B cell (primary cell): ENCODE data around the gene TTC4. TPM values are rescaled to one million over a fixed set of nuclear protein-coding genes. Genes with fewer than 3 reads are reported as not detected.

Source experiments
- ATAC-seq: fragments of 200-7000 bp; cut with Tn5 transposase; one replicate; pipeline ENCODE4 v1.10.0; 2021; ENCODE audit warnings: low read depth, mild to moderate bottlenecking, moderate number of reproducible peaks, moderate library complexity
- CTCF ChIA-PET: fragments of 350-600 bp; sonication (Branson Sonifier 250); formaldehyde crosslinking; loops from one replicate; lab custom pipeline; 2021; ENCODE audit warnings: antibody characterized with exemption, inconsistent platforms; lab: Charles Lee
- POLR2A ChIA-PET: fragments of 350-600 bp; sonication (Branson Sonifier 250); formaldehyde crosslinking; loops from one replicate; lab custom pipeline; 2021; ENCODE audit warnings: antibody characterized with exemption; lab: Charles Lee
- DNase-seq: peaks from one replicate; pipeline ENCODE4 v3.0.0; 2013
- H2AFZ ChIP-seq: 2 replicates; pipeline ENCODE4 v1.6.1; 2012; ENCODE audit warnings: mild to moderate bottlenecking, low read depth, low read length; ENCODE audit not compliant: insufficient read depth, poor library complexity, severe bottlenecking
- H3K27ac ChIP-seq, 2 donors: 1 replicate in 1 of 2; 2 replicates in 1 of 2; pipeline ENCODE4 v1.5.1; 2012 to 2013; ENCODE audit warnings: low read length in 2 of 2, mild to moderate bottlenecking in 2 of 2, moderate library complexity in 1 of 2
- H3K27me3 ChIP-seq, 4 experiments: fragments of 200-600 bp in 1 of 4; sonication (generic) in 1 of 4; replicated peaks in 1 of 4; 1 replicate in 2 of 4; 2 replicates in 2 of 4; pipeline versions ENCODE4 v1.6.1 to v1.7.0; 2013 to 2016; ENCODE audit warnings: low read length in 3 of 4, mild to moderate bottlenecking in 2 of 4, mixed read lengths in 1 of 4, moderate library complexity in 1 of 4; ENCODE audit not compliant: insufficient read depth in 4 of 4, control insufficient read depth in 3 of 4; ENCODE audit errors: control extremely low read depth in 1 of 4
- H3K36me3 ChIP-seq, 2 experiments: replicated peaks in 1 of 2; 1 replicate in 1 of 2; 2 replicates in 1 of 2; pipeline versions ENCODE4 v1.6.1 to v1.7.1; 2013; ENCODE audit warnings: low read length in 1 of 2; ENCODE audit not compliant: insufficient read depth in 2 of 2, control insufficient read depth in 1 of 2; ENCODE audit errors: control extremely low read depth in 1 of 2, extremely low read depth in 1 of 2
- H3K4me1 ChIP-seq, 2 donors: fragments of 200-600 bp in 1 of 2; sonication (generic) in 1 of 2; 1 replicate in 1 of 2; 2 replicates in 1 of 2; pipeline versions ENCODE4 v1.5.1 to v1.6.1; 2013 to 2017; ENCODE audit warnings: low read length in 2 of 2; ENCODE audit not compliant: control insufficient read depth in 2 of 2, insufficient read depth in 2 of 2
- H3K4me2 ChIP-seq: replicated peaks from 2 replicates; pipeline ENCODE3; 2012; ENCODE audit warnings: mild to moderate bottlenecking, low read depth, low read length; ENCODE audit not compliant: poor library complexity, severe bottlenecking
- H3K4me3 ChIP-seq, 5 experiments: fragments of 200-600 bp in 1 of 5; sonication (generic) in 1 of 5; 1 replicate in 3 of 5; 2 replicates in 2 of 5; pipeline versions ENCODE4 v1.5.1 to v1.7.0; 2011 to 2016; ENCODE audit warnings: low read length in 4 of 5, mild to moderate bottlenecking in 4 of 5, low read depth in 2 of 5, control low read depth in 1 of 5, moderate library complexity in 1 of 5; ENCODE audit not compliant: insufficient read depth in 1 of 5; ENCODE audit errors: control extremely low read depth in 1 of 5, extremely low read depth in 1 of 5
- H3K79me2 ChIP-seq: fragments of 200-600 bp; sonication (generic); one replicate; pipeline ENCODE4 v1.6.0; 2016; ENCODE audit warnings: low read length; ENCODE audit not compliant: control insufficient read depth, insufficient read depth
- H3K9ac ChIP-seq: fragments of 200-600 bp; sonication (generic); 2 replicates; pipeline ENCODE4 v1.6.1; 2017; ENCODE audit warnings: mild to moderate bottlenecking, low read length, moderate library complexity
- H3K9me3 ChIP-seq, 3 donors: one replicate each; pipeline versions ENCODE4 v1.6.1 to v1.7.1; 2013; ENCODE audit warnings: low read length in 2 of 3; ENCODE audit not compliant: control insufficient read depth in 2 of 3, insufficient read depth in 1 of 3; ENCODE audit errors: control extremely low read depth in 1 of 3
- H4K20me1 ChIP-seq: 2 replicates; pipeline ENCODE4 v1.6.0; 2012; ENCODE audit warnings: mild to moderate bottlenecking, low read length; ENCODE audit not compliant: insufficient read depth, control insufficient read depth, poor library complexity, severe bottlenecking
- H3K27ac Mint-ChIP-seq: one replicate; pipeline ENCODE4 v1.8.0; 2021; ENCODE audit warnings: mixed read lengths
- H3K27me3 Mint-ChIP-seq: one replicate; pipeline ENCODE4 v1.8.0; 2021; ENCODE audit warnings: mixed read lengths
- H3K4me1 Mint-ChIP-seq: one replicate; pipeline ENCODE4 v1.8.0; 2021; ENCODE audit warnings: mixed read lengths
- H3K4me3 Mint-ChIP-seq: one replicate; pipeline ENCODE4 v1.8.0; 2021; ENCODE audit warnings: mixed read lengths
- H3K9me3 Mint-ChIP-seq: one replicate; pipeline ENCODE4 v1.8.0; 2022; ENCODE audit warnings: mixed read lengths; ENCODE audit not compliant: insufficient read depth
- CTCF ChIP-seq: fragments of 200-600 bp; IDR thresholded peaks from one replicate; pipeline ENCODE4 v1.8.0; 2022; ENCODE audit warnings: antibody characterized with exemption, mild to moderate bottlenecking
- EZH2 ChIP-seq: IDR thresholded peaks from 2 replicates; pipeline ENCODE4 v1.6.1; 2012; ENCODE audit warnings: borderline replicate concordance, low read depth, mild to moderate bottlenecking, moderate library complexity, low read length; ENCODE audit not compliant: insufficient read depth, poor library complexity, severe bottlenecking
- WGBS: methylation state at CpG from one replicate; pipeline ENCODE4 v1.1.5; 2013; ENCODE audit warnings: missing lambda C conversion rate; ENCODE audit not compliant: insufficient coverage; 5-methylcytosine and 5-hydroxymethylcytosine counted together
- intact Hi-C: fragments of 100-400 bp; cut with micrococcal nuclease; formaldehyde crosslinking; loops from one replicate; pipeline ENCODE4 v1.10.0; 2022
- polyA plus RNA-seq: library from polyadenylated mRNA; depleted of rRNA; stranded (reverse); fragments of >200 nt; gene quantifications from 2 replicates; pipeline ENCODE4 v1.2.3, GENCODE V29; 2012
- total RNA-seq, 2 donors: library from RNA; stranded (reverse); fragments of 120-200 nt in 1 of 2; gene quantifications; 1 replicate in 1 of 2; 2 replicates in 1 of 2; pipeline versions ENCODE4 v1.2.3 to v1.2.4, GENCODE V29; 2013 to 2022

TTC4 gene
- total and polyA plus RNA-seq, 2 donors (not counting 1 experiment from before 2014, with no cell fraction given): 9.9 to 23.9 TPM

- Mint-ChIP-seq H3K4me3 (no peak overlapping the region), H3K4me1 (no peaks in the 10 kb centered on the region), H3K27me3 (no peaks in the 10 kb centered on the region), H3K27ac (no peak overlapping the region), H3K9me3 (peaks cover 2% of the 10 kb centered on the region)
- Histone ChIP-seq H3K9me3 (peaks cover 0 to under 1% (median under 1%) of the 10 kb centered on the region in 3 donors), H3K4me2 (no peak overlapping the region), H4K20me1 (no peaks in the 10 kb centered on the region), H3K79me2 (no peaks in the 10 kb centered on the region), H3K36me3 (peaks cover 0 to 12% of the 10 kb centered on the region in 2 experiments), H3K4me3 (no peak overlapping the region), H3K9ac (no peak overlapping the region), H3K27ac (no peak overlapping the region), H3K4me1 (no peaks in the 10 kb centered on the region), H3K27me3 (no peaks in the 10 kb centered on the region), H2AFZ (no peak overlapping the region)
- no peak for ATAC-seq
- ChIA-PET CTCF (no interaction called here), POLR2A (no interaction called here)
- DNase-seq: no peak
- intact Hi-C loops: no loop called here
- 95% methylated on average over 8 of the region's 8 CpGs for WGBS
- TF ChIP-seq CTCF (no peak), EZH2 (no peak)
Measured at GRCh38 chr1:54786778-54787177, 71.1 kb downstream of the TTC4 start.

- H3K4me3 ChIP-seq: no peak overlapping the region
- WGBS: 95% methylated on average over 8 of the region's 11 CpGs
- intact Hi-C loops: no loop called here
- DNase-seq: no peak
- POLR2A ChIA-PET: no interaction called here
- CTCF ChIA-PET: no interaction called here
- no peak for ATAC-seq
- no peaks in the 10 kb centered on the region for H3K79me2 ChIP-seq
- H3K9ac ChIP-seq: no peak overlapping the region
- no peak overlapping the region for H3K4me2 ChIP-seq
- H3K27ac ChIP-seq: no peak overlapping the region
- Mint-ChIP-seq H3K27ac (no peak overlapping the region), H3K4me1 (no peaks in the 10 kb centered on the region), H3K4me3 (no peak overlapping the region), H3K9me3 (peaks cover 3% of the 10 kb centered on the region), H3K27me3 (no peaks in the 10 kb centered on the region)
- H4K20me1 ChIP-seq: no peaks in the 10 kb centered on the region
- H2AFZ ChIP-seq: no peak overlapping the region
- no peaks in the 10 kb centered on the region for H3K4me1 ChIP-seq
- H3K9me3 ChIP-seq: peaks cover 0 to 9% (median 4%) of the 10 kb centered on the region in 3 donors
- TF ChIP-seq CTCF (no peak), EZH2 (no peak)
- peaks cover 0 to 12% of the 10 kb centered on the region in 2 experiments for H3K36me3 ChIP-seq
- no peaks in the 10 kb centered on the region for H3K27me3 ChIP-seq
Measured at GRCh38 chr1:54787604-54788003, 71.9 kb downstream of the TTC4 start.
